GM10248 (cell line): ENCODE data around the gene THRAP3.
"Not testable (repeated sequence)": the region's sequence is repeated elsewhere in the genome, so short reads cannot be mapped to it uniquely, and the experiment has no call there.

ENCODE experiments used
- CTCF ChIA-PET: fragments of 300-600 bp; sonication (Branson Sonifier 250); formaldehyde crosslinking; extraction: SDS; loops from one replicate; lab custom pipeline; 2021; ENCODE audit warnings: antibody characterized with exemption; lab: Yijun Ruan, JAX
- POLR2A ChIA-PET: fragments of 350-650 bp; sonication (Branson Sonifier 250); formaldehyde crosslinking; extraction: SDS; loops from one replicate; lab custom pipeline; 2020; ENCODE audit warnings: antibody characterized with exemption; lab: Yijun Ruan, JAX
- DNase-seq: peaks from one replicate; pipeline ENCODE4 v3.0.0; 2012; ENCODE audit errors: extremely low spot score
- TF ChIP-seq, protein P1 (sequence below): IDR thresholded peaks from 2 replicates; pipeline ENCODE4 v1.5.1; 2012; ENCODE audit warnings: mild to moderate bottlenecking, low read depth; ENCODE audit errors: extremely low read depth, missing control alignments, control extremely low read depth

Gene THRAP3

GRCh38 chr1:36217670-36218069 lies 6.6 kb upstream of the THRAP3 start:
- ChIA-PET POLR2A (no interaction called here), CTCF (interaction anchor here (1.6 kb wide), 1 partner anchor 69 kb away, joined by 3 read pairs; no protein-coding TSS in a partner anchor)
- DNase-seq, result no peak
- TF ChIP-seq, protein P1, sequence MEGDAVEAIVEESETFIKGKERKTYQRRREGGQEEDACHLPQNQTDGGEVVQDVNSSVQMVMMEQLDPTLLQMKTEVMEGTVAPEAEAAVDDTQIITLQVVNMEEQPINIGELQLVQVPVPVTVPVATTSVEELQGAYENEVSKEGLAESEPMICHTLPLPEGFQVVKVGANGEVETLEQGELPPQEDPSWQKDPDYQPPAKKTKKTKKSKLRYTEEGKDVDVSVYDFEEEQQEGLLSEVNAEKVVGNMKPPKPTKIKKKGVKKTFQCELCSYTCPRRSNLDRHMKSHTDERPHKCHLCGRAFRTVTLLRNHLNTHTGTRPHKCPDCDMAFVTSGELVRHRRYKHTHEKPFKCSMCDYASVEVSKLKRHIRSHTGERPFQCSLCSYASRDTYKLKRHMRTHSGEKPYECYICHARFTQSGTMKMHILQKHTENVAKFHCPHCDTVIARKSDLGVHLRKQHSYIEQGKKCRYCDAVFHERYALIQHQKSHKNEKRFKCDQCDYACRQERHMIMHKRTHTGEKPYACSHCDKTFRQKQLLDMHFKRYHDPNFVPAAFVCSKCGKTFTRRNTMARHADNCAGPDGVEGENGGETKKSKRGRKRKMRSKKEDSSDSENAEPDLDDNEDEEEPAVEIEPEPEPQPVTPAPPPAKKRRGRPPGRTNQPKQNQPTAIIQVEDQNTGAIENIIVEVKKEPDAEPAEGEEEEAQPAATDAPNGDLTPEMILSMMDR, result no peak

DNA sequence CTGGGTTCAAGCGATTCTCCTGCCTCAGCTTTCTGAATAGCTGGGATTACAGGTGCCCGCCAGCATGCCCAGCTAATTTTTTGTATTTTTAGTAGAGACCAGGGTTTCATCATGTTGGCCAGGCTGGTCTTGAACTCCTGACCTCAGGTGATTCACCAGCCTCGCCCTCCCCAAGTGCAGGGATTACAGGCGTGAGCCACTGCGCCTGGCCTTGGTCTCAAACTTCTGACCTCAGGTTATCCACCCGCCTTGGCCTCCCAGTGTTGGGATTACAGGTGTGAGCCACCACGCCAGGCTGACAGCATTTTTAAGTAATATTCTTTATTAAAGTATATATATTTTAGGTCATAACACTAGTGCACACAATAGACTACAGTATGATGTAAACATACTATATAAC lies 2.3 kb upstream of the THRAP3 start:
- CTCF ChIA-PET, result interaction anchor here (3.3 to 6.5 kb wide), 2 partner anchors 34 to 72 kb away, joined by 16 to 43 read pairs; partner anchors contain the start of gene TRAPPC3
- DNase-seq, POLR2A ChIA-PET: not testable (repeated sequence)

DNA sequence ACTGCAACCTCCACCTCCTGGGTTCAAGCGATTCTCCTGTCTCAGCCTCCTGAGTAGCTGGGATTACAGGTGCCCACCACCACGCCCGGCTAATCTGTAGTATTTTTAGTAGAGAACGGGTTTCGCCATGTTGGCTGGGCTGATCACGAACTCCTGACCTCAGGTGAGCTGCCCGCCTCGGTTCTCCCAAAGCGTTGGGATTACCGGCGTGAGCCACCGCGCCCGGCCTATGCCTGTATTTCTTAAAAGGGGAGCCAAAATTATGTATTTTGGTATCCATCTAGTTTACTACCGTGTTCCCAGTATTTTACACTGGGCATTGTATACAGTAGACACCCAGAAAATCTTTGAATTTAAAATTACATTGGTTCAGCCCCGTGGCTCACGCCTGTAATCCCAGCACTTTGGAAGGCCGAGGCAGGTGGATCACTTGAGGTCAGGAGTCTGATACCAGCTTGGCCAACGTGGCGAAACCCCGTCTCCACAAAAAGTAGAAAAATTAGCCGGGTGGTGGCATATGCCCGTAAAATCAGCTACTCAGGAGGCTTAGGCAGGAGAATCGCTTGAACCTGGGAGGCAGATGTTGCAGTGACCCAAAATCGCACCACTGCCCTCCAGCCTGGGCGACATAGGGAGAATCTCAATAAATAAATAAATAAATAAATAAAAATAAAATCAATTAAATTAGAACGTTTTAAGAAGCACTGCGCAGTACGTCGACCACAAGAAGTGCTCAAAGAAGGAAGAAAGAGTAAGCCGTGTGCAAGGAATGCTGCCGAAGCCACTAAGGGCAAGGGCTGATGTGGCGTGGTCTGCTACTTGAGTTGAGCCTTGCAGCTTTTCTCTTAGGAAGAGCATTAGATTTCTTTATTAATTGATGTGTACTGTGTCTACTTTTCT lies 1.5 kb upstream of the THRAP3 start:
- ChIA-PET CTCF (interaction anchor here (2.9 to 6.5 kb wide), 3 partner anchors 35 to 72 kb away, joined by 14 to 43 read pairs (median 19); partner anchors contain the start of gene TRAPPC3), POLR2A (interaction anchor here (2.0 to 2.9 kb wide), 2 partner anchors 15 to 73 kb away, joined by 12 to 15 read pairs; partner anchors contain the start of gene TRAPPC3)
- TF ChIP-seq, protein P1, result no peak
- DNase-seq, result no peak

DNA sequence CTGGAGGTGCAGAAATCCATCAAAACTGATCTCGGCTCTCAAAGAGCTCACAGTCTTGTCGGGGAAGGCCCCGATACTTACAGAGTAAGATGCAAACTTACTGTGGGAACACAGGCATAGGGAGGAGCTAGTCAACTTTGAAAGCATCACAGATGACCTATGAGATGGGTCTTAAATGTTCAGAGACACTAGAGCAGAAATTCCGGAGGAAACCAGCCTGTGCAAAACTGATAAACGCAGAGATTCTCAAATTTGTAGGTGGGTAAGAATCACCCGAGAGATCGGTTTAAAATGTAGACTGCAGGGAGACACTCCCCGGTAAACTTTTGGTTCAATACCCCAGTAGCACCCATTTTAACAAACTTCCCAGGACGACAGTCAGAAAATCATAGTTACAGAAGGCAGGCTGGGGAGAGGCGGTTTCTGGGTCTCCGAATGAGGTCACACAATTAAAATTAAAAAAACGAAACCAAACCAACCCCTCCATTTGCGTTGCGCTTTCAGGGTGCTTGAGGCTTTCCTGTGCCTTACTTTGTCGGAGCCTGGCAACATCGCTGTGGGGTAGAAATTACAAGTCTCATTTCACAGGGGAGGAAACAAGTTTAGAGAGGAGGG lies 755 bp upstream of the THRAP3 start:
- ChIA-PET POLR2A (interaction anchor here (0.6 to 2.9 kb wide), 4 partner anchors 14 to 292 kb away, joined by 3 to 15 read pairs (median 8); partner anchors contain the start of genes AGO3, OSCP1 and TRAPPC3), CTCF (interaction anchor here (1.4 to 6.5 kb wide), 4 partner anchors 35 to 163 kb away, joined by 3 to 43 read pairs (median 16); partner anchors contain the start of gene TRAPPC3)
- TF ChIP-seq, protein P1, result no peak
- DNase-seq, result peak; percentile 71

- TF ChIP-seq, protein P1, result no peak
- POLR2A ChIA-PET, result interaction anchor here (0.5 to 2.9 kb wide), 6 partner anchors 13 to 293 kb away, joined by 3 to 15 read pairs (median 4); partner anchors contain the start of genes AGO3, OSCP1 and TRAPPC3
- DNase-seq, result peak; percentile 86
- CTCF ChIA-PET, result interaction anchor here (0.6 to 6.5 kb wide), 10 partner anchors 12 to 164 kb away, joined by 3 to 43 read pairs (median 5); partner anchors contain the start of gene TRAPPC3
Observed at GRCh38 chr1:36224537-36225282, 467 bp downstream of the THRAP3 start.

GRCh38 chr1:36225283-36225899 lies 1.1 kb downstream of the THRAP3 start:
- ChIA-PET POLR2A (interaction anchor here (0.5 to 2.9 kb wide), 3 partner anchors 24 to 138 kb away, joined by 3 to 15 read pairs (median 4); partner anchors contain the start of gene TRAPPC3), CTCF (interaction anchor here (0.6 to 6.5 kb wide), 8 partner anchors 14 to 164 kb away, joined by 3 to 43 read pairs (median 8); partner anchors contain the start of gene TRAPPC3)
- DNase-seq, result no peak
- TF ChIP-seq, protein P1, result no peak

DNA sequence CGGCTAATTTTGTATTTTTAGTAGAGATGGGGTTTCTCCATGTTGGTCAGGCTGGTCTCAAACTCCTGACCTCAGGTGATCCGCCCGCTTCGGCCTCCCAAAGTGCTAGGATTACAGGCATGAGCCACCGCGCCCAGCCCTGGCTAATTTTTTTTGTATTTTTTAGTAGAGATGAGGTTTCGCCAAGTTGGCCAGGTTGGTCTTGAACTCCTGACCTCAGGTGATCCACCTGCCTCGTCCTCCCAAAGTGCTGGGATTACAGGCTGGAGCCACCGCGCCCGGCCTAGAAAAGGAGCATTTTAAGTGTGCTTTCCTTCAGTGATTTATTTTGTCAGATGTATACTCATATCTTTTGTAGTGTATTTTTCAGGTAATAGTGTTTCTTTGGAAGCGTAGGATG lies 6.0 kb downstream of the THRAP3 start:
- POLR2A ChIA-PET, DNase-seq, CTCF ChIA-PET: not testable (repeated sequence)
